HUDEP-2 (cell line): ENCODE results near the gene SUMO4.
"Not testable (repeated sequence)": the region's sequence is repeated elsewhere in the genome, so short reads cannot be mapped to it uniquely, and the experiment has no call there.

Experiments
- DNase-seq, 76 experiments: peaks; one replicate each; lab custom pipeline; 2025; ENCODE audit not compliant: unreplicated experiment in 76 of 76; lab: John Stamatoyannopoulos, UW

Gene SUMO4

GRCh38 chr6:149429427-149430360, 29.6 kb downstream of the SUMO4 start:
- no peak for DNase-seq

- peak in 73 of 76 experiments; percentile 15 to 94 (median 79) for DNase-seq
These were observed 32.1 kb downstream of the SUMO4 start for GRCh38 chr6:149431905-149432775.

GRCh38 chr6:149433405-149433804, 33.3 kb downstream of the SUMO4 start:
- no peak for DNase-seq

- no peak for DNase-seq
These were observed 33.8 kb downstream of the SUMO4 start for GRCh38 chr6:149433881-149434280.

GRCh38 chr6:149435919-149436586, 36.0 kb downstream of the SUMO4 start:
- DNase-seq: no peak

- no peak for DNase-seq
These were observed 36.6 kb downstream of the SUMO4 start for GRCh38 chr6:149436647-149437046.

- no peak for DNase-seq
These were observed 37.1 kb downstream of the SUMO4 start for GRCh38 chr6:149437212-149437611.

- DNase-seq: peak in 1 of 76 experiments; percentile 12
These were observed 38.8 kb downstream of the SUMO4 start for GRCh38 chr6:149438855-149439254.

- no peak for DNase-seq
These were observed 39.6 kb downstream of the SUMO4 start for GRCh38 chr6:149439626-149440025.

GRCh38 chr6:149440735-149441671, 40.9 kb downstream of the SUMO4 start:
- no peak for DNase-seq

GRCh38 chr6:149441740-149442139, 41.7 kb downstream of the SUMO4 start:
- DNase-seq: no peak

- no peak for DNase-seq
These were observed 43.5 kb downstream of the SUMO4 start for GRCh38 chr6:149443411-149444181.

GRCh38 chr6:149444360-149445094, 44.5 kb downstream of the SUMO4 start:
- DNase-seq: not testable (repeated sequence)

- no peak for DNase-seq
These were observed 45.0 kb downstream of the SUMO4 start for GRCh38 chr6:149445095-149445466.

- DNase-seq: no peak
These were observed 45.5 kb downstream of the SUMO4 start for GRCh38 chr6:149445573-149445972.

- DNase-seq: no peak
These were observed 46.8 kb downstream of the SUMO4 start for GRCh38 chr6:149446791-149447376.

- no peak for DNase-seq
These were observed 48.9 kb downstream of the SUMO4 start for GRCh38 chr6:149448821-149449453.
